Right ventricle myocardium inferior (tissue), 1 donor: Measurements from ENCODE around the gene ARHGAP15. TPM values are rescaled to one million over a fixed set of nuclear protein-coding genes. Genes with fewer than 3 reads are reported as not detected.
A peak's percentile ranks its signal among the peaks of the same experiment; 100 is the strongest.

ENCODE experiments used
- ATAC-seq: fragments of 200-7000 bp; cut with Tn5 transposase; one replicate; pipeline ENCODE4 v1.9.1; 2020; ENCODE audit warnings: mild to moderate bottlenecking, moderate library complexity
- DNase-seq: peaks from one replicate; pipeline ENCODE4 v3.0.0; 2021; ENCODE audit errors: missing footprints
- intact Hi-C: fragments of 100-400 bp; cut with DNase I; formaldehyde crosslinking; loops from one replicate; pipeline ENCODE4 v1.11.0; 2022
- total RNA-seq: library from RNA; stranded (reverse); fragmentation: NEBNext Ultra II Directional; extraction: Animal tissue kit (Norgen Biotek cat#: 25700); gene quantifications from one replicate; pipeline ENCODE4 v1.2.1, GENCODE V29; 2021
- donor health status: DM: no; HTN: yes; CAD: no; lungs with severe emphysema.

ARHGAP15 gene
- total RNA-seq, 1 donor from 2014 or later: 4.2 TPM

- intact Hi-C loops: no loop called here
- ATAC-seq (no peak), DNase-seq (no peak)
These were observed 322.5 kb downstream of the ARHGAP15 start for GRCh38 chr2:143451642-143452281.

DNA sequence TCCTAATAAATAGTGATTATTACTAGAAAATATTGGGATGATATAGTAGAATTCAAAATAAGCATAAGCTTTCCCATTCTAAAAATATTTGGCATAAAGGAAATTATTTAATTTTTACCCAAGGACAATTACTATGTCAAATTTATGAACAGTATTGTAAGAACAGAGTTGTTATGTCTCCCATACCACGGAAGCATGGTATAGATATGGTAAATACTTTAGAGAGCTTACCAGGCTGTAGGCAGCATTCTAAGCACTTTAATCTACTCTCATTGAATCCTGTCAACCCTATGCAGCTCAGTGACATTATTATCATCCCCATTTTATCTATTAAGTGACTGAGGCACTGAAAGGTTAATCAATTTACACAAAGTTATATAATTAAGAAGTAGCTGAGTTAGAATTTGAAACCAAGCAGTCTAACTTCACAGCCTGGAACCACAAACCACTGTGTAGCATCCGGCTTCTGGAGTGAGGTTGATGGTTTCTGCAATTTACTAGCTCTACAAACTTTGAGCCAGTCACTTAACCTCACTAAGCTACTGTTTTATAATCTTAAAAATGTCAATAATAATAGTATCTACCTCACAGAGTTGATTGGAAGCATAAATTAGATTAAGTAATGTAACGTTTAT lies 323.7 kb downstream of the ARHGAP15 start:
- DNase-seq (no peak), ATAC-seq (no peak)
- intact Hi-C loops: no loop called here

DNA sequence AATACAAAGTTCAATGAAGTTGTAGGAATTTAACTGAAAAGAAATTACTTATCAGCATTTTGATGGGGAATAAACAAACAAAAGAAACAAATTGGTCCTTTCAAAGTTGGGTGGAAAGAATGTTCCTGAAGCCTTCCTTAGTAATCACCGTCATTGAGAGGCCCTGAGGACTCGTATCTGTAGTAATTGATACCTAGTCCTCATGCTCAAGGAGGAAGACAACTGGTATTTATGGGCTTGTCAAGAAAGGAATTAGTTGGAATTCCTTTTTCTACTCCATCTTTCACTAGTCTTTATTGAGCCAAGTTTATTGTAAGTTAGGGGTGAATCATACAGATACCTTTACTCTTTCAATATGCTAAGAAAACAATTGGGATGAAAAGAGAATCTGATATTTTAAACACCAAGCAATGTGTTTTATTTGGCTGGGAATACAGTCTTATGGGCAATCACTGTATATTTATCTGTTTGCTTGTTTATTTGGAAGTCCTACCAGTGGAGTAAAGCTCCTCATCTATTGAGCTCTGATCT lies 324.8 kb downstream of the ARHGAP15 start:
- DNase-seq (no peak), ATAC-seq (no peak)
- intact Hi-C loops: no loop called here

- ATAC-seq (no peak), DNase-seq (no peak)
- intact Hi-C loops: no loop called here
These were observed 326.1 kb downstream of the ARHGAP15 start for GRCh38 chr2:143455317-143455716.

DNA sequence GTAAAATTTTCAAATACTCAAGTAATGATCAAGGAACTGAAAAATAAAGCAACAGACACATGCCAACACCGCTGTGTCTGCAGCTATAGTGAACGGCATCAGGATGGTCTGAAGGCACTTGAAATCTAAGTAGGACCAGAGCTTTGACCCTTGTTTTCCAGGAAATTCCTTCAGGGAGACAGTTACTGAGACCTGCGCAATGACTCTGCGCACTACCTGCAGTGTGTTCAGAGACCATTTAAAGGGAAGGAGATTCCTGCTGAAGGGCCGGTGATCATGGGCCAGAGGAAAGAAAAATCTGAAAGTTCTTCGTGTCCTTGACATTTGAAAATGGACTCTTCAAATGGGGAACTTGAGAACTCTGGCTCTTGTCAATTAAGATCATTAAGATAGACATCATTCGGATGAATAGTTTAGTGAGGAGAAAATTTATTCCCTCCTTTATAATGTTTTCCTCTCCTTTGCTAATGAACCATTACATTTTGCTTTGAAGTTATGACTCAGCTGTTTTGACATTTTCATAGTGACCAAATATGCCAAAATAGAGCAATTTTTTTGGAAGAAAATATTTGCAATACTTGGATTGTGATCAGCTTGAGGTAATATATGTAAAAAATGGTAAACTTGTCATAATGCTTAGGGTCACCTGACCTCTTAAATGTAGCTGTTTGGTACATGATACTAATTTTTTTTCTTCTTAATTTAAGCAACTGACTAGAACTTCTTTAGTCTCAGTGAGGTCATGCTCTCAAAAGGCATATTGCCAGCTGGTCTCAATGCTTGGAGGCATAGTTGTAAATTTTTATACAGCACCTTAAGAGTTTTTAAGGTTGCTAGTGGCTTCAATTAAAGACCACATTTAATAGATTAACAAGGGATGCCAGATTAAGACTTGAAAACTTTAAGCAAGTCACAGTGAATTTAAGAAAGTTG lies 329.3 kb downstream of the ARHGAP15 start:
- no peak for DNase-seq
- intact Hi-C loops: no loop called here

GRCh38 chr2:143460382-143460781 lies 331.2 kb downstream of the ARHGAP15 start:
- intact Hi-C loops: no loop called here
- no peak for ATAC-seq
- no peak for DNase-seq

More for the DNA sequence above, 329.3 kb downstream of the ARHGAP15 start:
- no peak for ATAC-seq

- DNase-seq: no peak
- intact Hi-C loops: no loop called here
These were observed 334.5 kb downstream of the ARHGAP15 start for GRCh38 chr2:143463719-143464118.

GRCh38 chr2:143466391-143466790 lies 337.2 kb downstream of the ARHGAP15 start:
- ATAC-seq (no peak), DNase-seq (no peak)
- intact Hi-C loops: no loop called here

More at GRCh38 chr2:143463719-143464118, 334.5 kb downstream of the ARHGAP15 start:
- no peak for ATAC-seq

DNA sequence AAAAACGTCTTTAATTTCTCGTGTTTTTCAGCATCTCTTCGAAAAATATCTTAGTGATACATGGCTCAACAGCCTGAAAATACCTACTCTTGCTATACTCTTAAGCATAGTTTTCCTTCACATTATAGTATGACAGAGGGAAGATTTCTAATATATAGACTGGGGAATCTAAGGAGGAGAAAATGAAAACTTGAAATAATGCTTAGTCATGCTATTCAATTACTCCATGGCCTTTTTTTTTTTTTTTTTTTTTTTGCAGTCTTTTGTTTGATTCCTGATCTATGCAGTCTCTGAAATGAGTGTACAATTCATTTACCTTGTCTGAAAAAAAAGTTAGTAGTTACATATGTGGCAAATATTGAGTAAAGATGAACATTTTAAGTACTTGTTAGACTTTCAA lies 337.8 kb downstream of the ARHGAP15 start:
- ATAC-seq (no peak), DNase-seq (no peak)
- intact Hi-C loops: no loop called here

DNA sequence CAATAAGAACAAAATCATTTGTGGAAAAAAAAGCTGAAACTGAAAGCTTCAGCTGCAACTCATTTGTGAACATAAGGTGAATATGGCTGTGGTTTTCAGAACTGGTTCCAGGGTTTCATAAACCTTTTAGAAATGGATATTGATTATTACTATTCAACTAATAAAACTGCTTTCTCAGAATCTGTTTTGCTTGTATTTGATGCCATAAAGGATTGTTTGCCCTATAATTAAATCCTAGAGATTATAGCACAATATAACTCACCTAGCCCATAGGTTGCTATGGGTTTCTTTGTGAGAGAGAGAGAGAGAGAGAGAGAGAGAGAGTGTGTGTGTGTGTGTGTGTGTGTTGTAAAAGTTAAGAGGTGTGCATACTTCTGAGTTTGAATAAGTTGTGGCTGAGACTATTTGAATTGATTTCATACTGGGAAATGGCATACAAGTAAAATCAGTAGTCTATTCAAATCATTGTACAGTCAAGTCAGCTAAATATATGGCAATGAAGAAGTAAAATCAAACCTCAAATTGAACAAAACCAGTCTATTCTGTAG lies 339.2 kb downstream of the ARHGAP15 start:
- ATAC-seq (no peak), DNase-seq (no peak)
- intact Hi-C loops: no loop called here

DNA sequence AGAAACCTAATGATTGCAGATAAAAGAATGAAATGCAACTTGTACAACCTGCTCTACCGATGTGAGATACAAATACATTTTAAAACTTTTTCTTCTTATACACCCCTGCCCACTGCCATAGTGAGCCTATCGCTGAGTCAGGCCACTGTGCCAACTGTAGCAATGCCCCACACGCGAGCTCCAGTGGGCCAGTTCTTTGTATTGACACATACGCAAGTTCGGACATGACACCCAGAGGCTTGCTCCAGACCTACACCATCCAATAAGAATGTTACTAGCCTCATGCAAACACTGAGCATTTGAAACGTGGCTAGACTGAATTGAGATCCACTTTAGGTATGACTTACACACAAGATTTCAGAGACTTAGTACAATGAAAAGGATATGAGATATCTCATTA lies 340.1 kb downstream of the ARHGAP15 start:
- DNase-seq (no peak), ATAC-seq (no peak)
- intact Hi-C loops: no loop called here

- no peak for ATAC-seq
- intact Hi-C loops: no loop called here
- DNase-seq: no peak
These were observed 342.3 kb downstream of the ARHGAP15 start for GRCh38 chr2:143471550-143471949.

DNA sequence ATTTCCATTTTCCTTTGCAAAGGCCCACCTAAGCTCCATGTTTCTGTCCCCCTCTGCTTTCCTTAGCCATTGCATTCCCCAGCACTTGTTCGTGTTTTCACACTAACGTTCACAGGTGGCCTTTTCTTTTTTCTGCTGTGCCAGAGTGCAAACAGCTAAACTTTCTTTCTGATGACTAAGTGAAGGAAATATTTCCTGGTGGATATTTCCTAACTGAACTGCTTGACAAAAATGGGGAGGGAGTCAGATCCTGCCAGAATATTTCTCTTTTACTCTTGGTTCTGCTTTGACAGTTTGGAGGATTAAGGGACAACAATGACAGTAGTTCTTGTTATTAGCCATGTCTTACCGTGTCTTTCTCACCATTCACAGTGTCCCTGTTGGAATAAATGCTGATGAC lies 344.0 kb downstream of the ARHGAP15 start:
- DNase-seq (no peak), ATAC-seq (peak; percentile 42)
- intact Hi-C loops: no loop called here

DNA sequence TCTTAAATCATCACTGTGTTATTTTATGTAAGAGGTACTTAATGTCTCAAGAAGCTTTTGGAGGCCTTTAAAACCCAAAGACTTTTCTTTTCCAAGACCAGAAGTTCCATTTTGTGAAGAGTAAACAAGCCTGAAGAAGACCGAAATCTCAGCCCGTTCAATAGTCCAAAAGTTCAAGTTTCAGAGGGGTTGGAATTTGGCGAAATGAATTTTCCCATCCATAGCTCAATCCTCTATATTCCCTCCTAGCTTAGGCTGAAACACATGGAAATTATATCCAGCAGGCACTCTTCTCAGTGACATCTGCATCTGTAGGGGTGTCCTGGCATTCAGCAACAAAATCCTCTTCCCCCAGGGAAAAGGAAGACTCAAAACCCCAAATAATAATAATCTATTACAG lies 344.6 kb downstream of the ARHGAP15 start:
- intact Hi-C loops: no loop called here
- ATAC-seq (no peak), DNase-seq (no peak)

DNA sequence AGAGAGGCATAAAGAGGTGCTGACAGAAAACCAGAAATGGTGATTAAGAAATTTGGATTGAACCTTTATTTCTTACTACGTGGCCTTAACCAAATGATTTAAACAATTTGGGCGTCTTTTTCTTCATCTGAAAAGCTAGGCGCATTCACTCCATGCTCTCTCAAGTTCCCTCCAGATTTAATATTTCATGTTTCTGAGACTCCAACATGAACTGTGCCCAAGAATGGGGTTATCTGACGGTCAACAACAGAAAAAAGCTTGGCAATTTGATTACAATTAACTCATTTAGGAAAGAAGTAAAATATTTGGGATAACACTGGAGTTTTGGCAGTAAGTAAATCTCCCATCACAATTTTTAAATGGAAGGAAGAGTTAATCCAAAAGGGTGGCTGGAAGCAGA lies 345.4 kb downstream of the ARHGAP15 start:
- ATAC-seq: peak; percentile 32
- no peak for DNase-seq
- intact Hi-C loops: no loop called here

- ATAC-seq (peak; percentile 30), DNase-seq (no peak)
- intact Hi-C loops: no loop called here
These were observed 346.0 kb downstream of the ARHGAP15 start for GRCh38 chr2:143475041-143475776.

DNA sequence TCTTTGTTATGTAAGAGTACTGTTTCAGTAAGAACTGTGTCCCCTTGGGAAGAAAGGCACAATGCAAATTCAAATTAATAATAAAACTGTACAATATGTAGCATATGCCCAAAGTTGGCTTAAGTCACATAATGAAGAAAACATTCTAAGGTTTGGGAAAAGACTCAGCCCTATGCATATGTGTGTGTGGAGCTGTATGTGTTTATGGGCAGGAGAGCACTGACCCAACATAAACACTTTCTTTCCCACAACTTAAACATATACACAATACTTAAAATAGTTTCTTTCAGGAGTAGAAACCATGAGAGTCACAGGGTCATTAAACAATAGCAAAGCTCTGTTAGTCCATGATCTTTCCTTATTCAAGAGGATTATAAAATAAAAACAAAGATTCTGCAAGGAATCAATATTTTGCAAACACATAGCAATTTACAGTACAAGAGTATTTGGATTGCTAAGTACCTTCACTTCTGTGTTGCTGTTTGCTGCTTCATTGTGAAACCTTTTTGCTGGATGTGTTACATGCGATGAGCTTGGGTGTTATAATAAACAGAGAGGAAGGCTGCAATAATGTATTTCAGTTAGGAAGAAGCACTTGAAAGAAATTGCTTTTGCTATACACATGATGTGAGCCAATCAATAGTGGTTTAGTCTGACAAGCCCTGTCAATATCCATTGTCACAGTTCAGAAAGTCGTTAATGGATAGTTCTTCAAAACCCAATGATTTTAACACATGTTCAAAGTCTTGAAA lies 347.3 kb downstream of the ARHGAP15 start:
- DNase-seq: no peak
- intact Hi-C loops: no loop called here
- ATAC-seq: no peak
